ENCODE results near the gene ZFAND6.

ZFAND6 gene

GRCh38 chr15:80052597-80053304 is 6.7 kb upstream of the ZFAND6 start:
- DNase-seq, result no peak

GRCh38 chr15:80055933-80056332 is 3.5 kb upstream of the ZFAND6 start:
- no peak for DNase-seq

GRCh38 chr15:80058044-80058443 is 1.4 kb upstream of the ZFAND6 start:
- no peak for DNase-seq

GRCh38 chr15:80059786-80060355 is 395 bp downstream of the ZFAND6 start:
- DNase-seq, result peak; percentile 80

GRCh38 chr15:80060356-80061006 is 1.0 kb downstream of the ZFAND6 start:
- no peak for DNase-seq

GRCh38 chr15:80061582-80061981 is 2.1 kb downstream of the ZFAND6 start:
- no peak for DNase-seq

- no peak for DNase-seq
These were observed 7.4 kb downstream of the ZFAND6 start for GRCh38 chr15:80066912-80067311.

- no peak for DNase-seq
These were observed 9.1 kb downstream of the ZFAND6 start for GRCh38 chr15:80068578-80068977.

- DNase-seq, result no peak
These were observed 11.4 kb downstream of the ZFAND6 start for GRCh38 chr15:80070840-80071239.

GRCh38 chr15:80071652-80072051 is 12.2 kb downstream of the ZFAND6 start:
- DNase-seq, result no peak

GRCh38 chr15:80072285-80072994 is 13.0 kb downstream of the ZFAND6 start:
- peak; percentile 87 for DNase-seq

- DNase-seq, result no peak
These were observed 13.7 kb downstream of the ZFAND6 start for GRCh38 chr15:80073197-80073596.

- no peak for DNase-seq
These were observed 17.1 kb downstream of the ZFAND6 start for GRCh38 chr15:80076321-80077318.

- no peak for DNase-seq
These were observed 21.9 kb downstream of the ZFAND6 start for GRCh38 chr15:80081390-80081789.

- no peak for DNase-seq
These were observed 27.6 kb downstream of the ZFAND6 start for GRCh38 chr15:80087104-80087503.

GRCh38 chr15:80090041-80090440 is 30.6 kb downstream of the ZFAND6 start:
- no peak for DNase-seq

- DNase-seq, result no peak
These were observed 31.5 kb downstream of the ZFAND6 start for GRCh38 chr15:80090879-80091503.

GRCh38 chr15:80093854-80094418 is 34.5 kb downstream of the ZFAND6 start:
- no peak for DNase-seq

- DNase-seq, result no peak
These were observed 36.0 kb downstream of the ZFAND6 start for GRCh38 chr15:80095511-80095910.

GRCh38 chr15:80095969-80096368 is 36.5 kb downstream of the ZFAND6 start:
- DNase-seq, result no peak

GRCh38 chr15:80098341-80098740 is 38.9 kb downstream of the ZFAND6 start:
- DNase-seq, result no peak

- no peak for DNase-seq
These were observed 39.8 kb downstream of the ZFAND6 start for GRCh38 chr15:80099241-80099640.

Data from NCI-H774 (cell line).